ENCODE results near the gene HOOK2. TPM values are rescaled to one million over a fixed set of nuclear protein-coding genes. Genes with fewer than 3 reads are reported as not detected.

The HOOK2 gene
- total and polyA plus RNA-seq, 9 of the 15 experiments (the other 6 are each of a cell fraction or from before 2014, with no cell fraction given): 1.3 to 17.2 (median 9.9) TPM

DNA sequence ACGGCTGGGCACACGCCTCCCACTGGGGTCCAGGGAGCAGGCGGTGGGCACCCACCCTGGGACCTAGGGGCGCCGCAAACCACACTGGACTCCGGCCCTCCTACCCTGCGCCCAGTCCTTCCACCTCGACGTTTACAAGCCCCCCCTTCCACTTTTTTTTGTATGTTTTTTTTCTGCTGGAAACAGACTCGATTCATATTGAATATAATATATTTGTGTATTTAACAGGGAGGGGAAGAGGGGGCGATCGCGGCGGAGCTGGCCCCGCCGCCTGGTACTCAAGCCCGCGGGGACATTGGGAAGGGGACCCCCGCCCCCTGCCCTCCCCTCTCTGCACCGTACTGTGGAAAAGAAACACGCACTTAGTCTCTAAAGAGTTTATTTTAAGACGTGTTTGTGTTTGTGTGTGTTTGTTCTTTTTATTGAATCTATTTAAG is 17.5 kb upstream of the HOOK2 start (continued):
- TF ChIP-seq, protein P1, sequence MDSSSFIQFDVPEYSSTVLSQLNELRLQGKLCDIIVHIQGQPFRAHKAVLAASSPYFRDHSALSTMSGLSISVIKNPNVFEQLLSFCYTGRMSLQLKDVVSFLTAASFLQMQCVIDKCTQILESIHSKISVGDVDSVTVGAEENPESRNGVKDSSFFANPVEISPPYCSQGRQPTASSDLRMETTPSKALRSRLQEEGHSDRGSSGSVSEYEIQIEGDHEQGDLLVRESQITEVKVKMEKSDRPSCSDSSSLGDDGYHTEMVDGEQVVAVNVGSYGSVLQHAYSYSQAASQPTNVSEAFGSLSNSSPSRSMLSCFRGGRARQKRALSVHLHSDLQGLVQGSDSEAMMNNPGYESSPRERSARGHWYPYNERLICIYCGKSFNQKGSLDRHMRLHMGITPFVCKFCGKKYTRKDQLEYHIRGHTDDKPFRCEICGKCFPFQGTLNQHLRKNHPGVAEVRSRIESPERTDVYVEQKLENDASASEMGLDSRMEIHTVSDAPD (CRISPR knock-in tag; IDR thresholded peaks at IDR 0.05): no peak
- TF ChIP-seq GATAD2A (IDR thresholded peaks at IDR 0.05) (no peak), NEUROD1 (IDR thresholded peaks at IDR 0.05; ENCODE audit: borderline replicate concordance, low read depth, low read length, partially characterized antibody) (no peak), L3MBTL2 (IDR thresholded peaks at IDR 0.05) (0 out of 2 replicates have a peak, but pooled peaks have one; percentile 3), RBM15 (IDR thresholded peaks at IDR 0.05; ENCODE audit: insufficient read depth, low read length) (no peak), TGIF2 (CRISPR knock-in tag; IDR thresholded peaks at IDR 0.05) (no peak), ZBTB17 (CRISPR knock-in tag; IDR thresholded peaks at IDR 0.05) (no peak), PRPF4 (IDR thresholded peaks at IDR 0.05; ENCODE audit: insufficient read depth, low read depth, low read length, poor library complexity, severe bottlenecking) (no peak), ZNF431 (CRISPR knock-in tag; IDR thresholded peaks at IDR 0.05) (peak; percentile 2; the same call in 1 of the 2 replicates), ARID1B (IDR thresholded peaks at IDR 0.05) (0 out of 2 replicates have a peak, but pooled peaks have one; percentile 11), MCM7 (IDR thresholded peaks at IDR 0.05) (no peak), CHCHD3 (CRISPR knock-in tag; IDR thresholded peaks at IDR 0.05) (no peak), FOSL1 (tag; conservative IDR thresholded peaks at IDR 0.05) (no peak), MTA3 (IDR thresholded peaks at IDR 0.05; ENCODE audit: borderline replicate concordance) (no peak)
- TF ChIP-seq, protein P2, sequence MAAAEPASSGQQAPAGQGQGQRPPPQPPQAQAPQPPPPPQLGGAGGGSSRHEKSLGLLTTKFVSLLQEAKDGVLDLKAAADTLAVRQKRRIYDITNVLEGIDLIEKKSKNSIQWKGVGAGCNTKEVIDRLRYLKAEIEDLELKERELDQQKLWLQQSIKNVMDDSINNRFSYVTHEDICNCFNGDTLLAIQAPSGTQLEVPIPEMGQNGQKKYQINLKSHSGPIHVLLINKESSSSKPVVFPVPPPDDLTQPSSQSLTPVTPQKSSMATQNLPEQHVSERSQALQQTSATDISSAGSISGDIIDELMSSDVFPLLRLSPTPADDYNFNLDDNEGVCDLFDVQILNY (CRISPR knock-in tag; IDR thresholded peaks at IDR 0.05): peak; percentile 5; the same call in 1 of the 2 replicates
- TF ChIP-seq, protein P3, sequence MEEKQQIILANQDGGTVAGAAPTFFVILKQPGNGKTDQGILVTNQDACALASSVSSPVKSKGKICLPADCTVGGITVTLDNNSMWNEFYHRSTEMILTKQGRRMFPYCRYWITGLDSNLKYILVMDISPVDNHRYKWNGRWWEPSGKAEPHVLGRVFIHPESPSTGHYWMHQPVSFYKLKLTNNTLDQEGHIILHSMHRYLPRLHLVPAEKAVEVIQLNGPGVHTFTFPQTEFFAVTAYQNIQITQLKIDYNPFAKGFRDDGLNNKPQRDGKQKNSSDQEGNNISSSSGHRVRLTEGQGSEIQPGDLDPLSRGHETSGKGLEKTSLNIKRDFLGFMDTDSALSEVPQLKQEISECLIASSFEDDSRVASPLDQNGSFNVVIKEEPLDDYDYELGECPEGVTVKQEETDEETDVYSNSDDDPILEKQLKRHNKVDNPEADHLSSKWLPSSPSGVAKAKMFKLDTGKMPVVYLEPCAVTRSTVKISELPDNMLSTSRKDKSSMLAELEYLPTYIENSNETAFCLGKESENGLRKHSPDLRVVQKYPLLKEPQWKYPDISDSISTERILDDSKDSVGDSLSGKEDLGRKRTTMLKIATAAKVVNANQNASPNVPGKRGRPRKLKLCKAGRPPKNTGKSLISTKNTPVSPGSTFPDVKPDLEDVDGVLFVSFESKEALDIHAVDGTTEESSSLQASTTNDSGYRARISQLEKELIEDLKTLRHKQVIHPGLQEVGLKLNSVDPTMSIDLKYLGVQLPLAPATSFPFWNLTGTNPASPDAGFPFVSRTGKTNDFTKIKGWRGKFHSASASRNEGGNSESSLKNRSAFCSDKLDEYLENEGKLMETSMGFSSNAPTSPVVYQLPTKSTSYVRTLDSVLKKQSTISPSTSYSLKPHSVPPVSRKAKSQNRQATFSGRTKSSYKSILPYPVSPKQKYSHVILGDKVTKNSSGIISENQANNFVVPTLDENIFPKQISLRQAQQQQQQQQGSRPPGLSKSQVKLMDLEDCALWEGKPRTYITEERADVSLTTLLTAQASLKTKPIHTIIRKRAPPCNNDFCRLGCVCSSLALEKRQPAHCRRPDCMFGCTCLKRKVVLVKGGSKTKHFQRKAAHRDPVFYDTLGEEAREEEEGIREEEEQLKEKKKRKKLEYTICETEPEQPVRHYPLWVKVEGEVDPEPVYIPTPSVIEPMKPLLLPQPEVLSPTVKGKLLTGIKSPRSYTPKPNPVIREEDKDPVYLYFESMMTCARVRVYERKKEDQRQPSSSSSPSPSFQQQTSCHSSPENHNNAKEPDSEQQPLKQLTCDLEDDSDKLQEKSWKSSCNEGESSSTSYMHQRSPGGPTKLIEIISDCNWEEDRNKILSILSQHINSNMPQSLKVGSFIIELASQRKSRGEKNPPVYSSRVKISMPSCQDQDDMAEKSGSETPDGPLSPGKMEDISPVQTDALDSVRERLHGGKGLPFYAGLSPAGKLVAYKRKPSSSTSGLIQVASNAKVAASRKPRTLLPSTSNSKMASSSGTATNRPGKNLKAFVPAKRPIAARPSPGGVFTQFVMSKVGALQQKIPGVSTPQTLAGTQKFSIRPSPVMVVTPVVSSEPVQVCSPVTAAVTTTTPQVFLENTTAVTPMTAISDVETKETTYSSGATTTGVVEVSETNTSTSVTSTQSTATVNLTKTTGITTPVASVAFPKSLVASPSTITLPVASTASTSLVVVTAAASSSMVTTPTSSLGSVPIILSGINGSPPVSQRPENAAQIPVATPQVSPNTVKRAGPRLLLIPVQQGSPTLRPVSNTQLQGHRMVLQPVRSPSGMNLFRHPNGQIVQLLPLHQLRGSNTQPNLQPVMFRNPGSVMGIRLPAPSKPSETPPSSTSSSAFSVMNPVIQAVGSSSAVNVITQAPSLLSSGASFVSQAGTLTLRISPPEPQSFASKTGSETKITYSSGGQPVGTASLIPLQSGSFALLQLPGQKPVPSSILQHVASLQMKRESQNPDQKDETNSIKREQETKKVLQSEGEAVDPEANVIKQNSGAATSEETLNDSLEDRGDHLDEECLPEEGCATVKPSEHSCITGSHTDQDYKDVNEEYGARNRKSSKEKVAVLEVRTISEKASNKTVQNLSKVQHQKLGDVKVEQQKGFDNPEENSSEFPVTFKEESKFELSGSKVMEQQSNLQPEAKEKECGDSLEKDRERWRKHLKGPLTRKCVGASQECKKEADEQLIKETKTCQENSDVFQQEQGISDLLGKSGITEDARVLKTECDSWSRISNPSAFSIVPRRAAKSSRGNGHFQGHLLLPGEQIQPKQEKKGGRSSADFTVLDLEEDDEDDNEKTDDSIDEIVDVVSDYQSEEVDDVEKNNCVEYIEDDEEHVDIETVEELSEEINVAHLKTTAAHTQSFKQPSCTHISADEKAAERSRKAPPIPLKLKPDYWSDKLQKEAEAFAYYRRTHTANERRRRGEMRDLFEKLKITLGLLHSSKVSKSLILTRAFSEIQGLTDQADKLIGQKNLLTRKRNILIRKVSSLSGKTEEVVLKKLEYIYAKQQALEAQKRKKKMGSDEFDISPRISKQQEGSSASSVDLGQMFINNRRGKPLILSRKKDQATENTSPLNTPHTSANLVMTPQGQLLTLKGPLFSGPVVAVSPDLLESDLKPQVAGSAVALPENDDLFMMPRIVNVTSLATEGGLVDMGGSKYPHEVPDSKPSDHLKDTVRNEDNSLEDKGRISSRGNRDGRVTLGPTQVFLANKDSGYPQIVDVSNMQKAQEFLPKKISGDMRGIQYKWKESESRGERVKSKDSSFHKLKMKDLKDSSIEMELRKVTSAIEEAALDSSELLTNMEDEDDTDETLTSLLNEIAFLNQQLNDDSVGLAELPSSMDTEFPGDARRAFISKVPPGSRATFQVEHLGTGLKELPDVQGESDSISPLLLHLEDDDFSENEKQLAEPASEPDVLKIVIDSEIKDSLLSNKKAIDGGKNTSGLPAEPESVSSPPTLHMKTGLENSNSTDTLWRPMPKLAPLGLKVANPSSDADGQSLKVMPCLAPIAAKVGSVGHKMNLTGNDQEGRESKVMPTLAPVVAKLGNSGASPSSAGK (IDR thresholded peaks at IDR 0.05): peak; percentile 6; the same call in 1 of the 2 replicates
